Middle frontal gyrus (tissue), 1 donor: ENCODE data around the gene SLC10A1.
"Not testable (repeated sequence)": the region's sequence is repeated elsewhere in the genome, so short reads cannot be mapped to it uniquely, and the experiment has no call there.

Experiments used
- DNase-seq: peaks from one replicate; pipeline ENCODE4 v3.0.0-alpha.2; 2015; ENCODE audit warnings: low spot score; ENCODE audit errors: extremely low spot score

SLC10A1 gene

GRCh38 chr14:69770559-69770958 is 26.5 kb downstream of the SLC10A1 start:
- DNase-seq = no peak

- DNase-seq = no peak
These were observed 27.4 kb downstream of the SLC10A1 start for GRCh38 chr14:69769623-69770022.

GRCh38 chr14:69768873-69769272 is 28.2 kb downstream of the SLC10A1 start:
- no peak for DNase-seq

GRCh38 chr14:69767369-69767999 is 29.6 kb downstream of the SLC10A1 start:
- DNase-seq = peak; percentile 91

- peak; percentile 94 for DNase-seq
These were observed 30.1 kb downstream of the SLC10A1 start, which contains the start of gene SRSF5 for GRCh38 chr14:69766984-69767368. Gene SRSF5, plus strand, starts transcription at chr14:69767142. Its CDS starts 1,015 bp downstream, at chr14:69768157.

GRCh38 chr14:69763761-69764510 is 33.1 kb downstream of the SLC10A1 start:
- DNase-seq = no peak

GRCh38 chr14:69760810-69761209 is 36.2 kb downstream of the SLC10A1 start:
- no peak for DNase-seq

- no peak for DNase-seq
These were observed 40.7 kb downstream of the SLC10A1 start for GRCh38 chr14:69756298-69756697.

GRCh38 chr14:69755784-69756183 is 41.3 kb downstream of the SLC10A1 start:
- no peak for DNase-seq

GRCh38 chr14:69755296-69755695 is 41.7 kb downstream of the SLC10A1 start:
- DNase-seq = no peak

GRCh38 chr14:69754487-69754886 is 42.6 kb downstream of the SLC10A1 start:
- DNase-seq = no peak

GRCh38 chr14:69753860-69754259 is 43.2 kb downstream of the SLC10A1 start:
- DNase-seq = no peak

- DNase-seq = no peak
These were observed 44.3 kb downstream of the SLC10A1 start for GRCh38 chr14:69752773-69753172.

- DNase-seq = no peak
These were observed 46.5 kb downstream of the SLC10A1 start for GRCh38 chr14:69750495-69750894.

- DNase-seq = no peak
These were observed 47.1 kb downstream of the SLC10A1 start for GRCh38 chr14:69749956-69750355.

- DNase-seq = no peak
These were observed 56.0 kb downstream of the SLC10A1 start for GRCh38 chr14:69741055-69741454.

- DNase-seq = not testable (repeated sequence)
These were observed 60.6 kb downstream of the SLC10A1 start for GRCh38 chr14:69736405-69736804.

- DNase-seq = not testable (repeated sequence)
These were observed 65.0 kb downstream of the SLC10A1 start for GRCh38 chr14:69731919-69732598.

GRCh38 chr14:69727860-69728259 is 69.2 kb downstream of the SLC10A1 start:
- DNase-seq = no peak

GRCh38 chr14:69726761-69727511 is 70.1 kb downstream of the SLC10A1 start:
- DNase-seq = peak; percentile 61
